ENCODE results near the gene TDRD1. TPM values are rescaled to one million over a fixed set of nuclear protein-coding genes. Genes with fewer than 3 reads are reported as not detected.

The TDRD1 gene
- polyA plus RNA-seq, 1 experiment, result not detected

DNA sequence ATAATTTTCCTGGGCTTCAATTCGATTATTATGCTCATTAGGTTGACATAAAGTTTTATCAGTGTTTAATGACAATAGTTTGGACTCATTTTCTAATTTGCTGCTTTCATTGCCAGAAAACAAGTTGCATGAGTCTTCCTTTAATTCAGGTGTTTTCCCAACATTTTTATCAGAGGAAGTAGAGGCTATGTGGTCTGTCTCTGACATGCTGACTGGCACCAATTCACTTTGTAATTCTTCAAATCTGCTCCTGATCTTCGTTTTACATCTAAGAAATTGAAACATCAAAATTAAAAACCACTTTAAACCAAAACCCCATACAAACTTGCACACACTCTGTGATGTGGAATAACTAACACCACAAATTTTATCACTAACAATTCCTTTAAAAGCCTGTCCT is 16.1 kb upstream of the TDRD1 start:
- Histone ChIP-seq H3K4me3 (ENCODE audit: low read depth, low read length) (no peak overlapping the region), H3K27me3 (ENCODE audit: control insufficient read depth, insufficient read depth, low read length) (no peaks in the 10 kb centered on the region), H3K36me3 (ENCODE audit: control insufficient read depth, insufficient read depth, low read length) (no peaks in the 10 kb centered on the region)
- no peak for DNase-seq (ENCODE audit: low read depth)
- POLR2A ChIA-PET, result interaction anchor here (0.6 kb wide), 1 partner anchor 355 kb away, joined by 4 read pairs; no protein-coding TSS in a partner anchor
- TF ChIP-seq, protein P1, sequence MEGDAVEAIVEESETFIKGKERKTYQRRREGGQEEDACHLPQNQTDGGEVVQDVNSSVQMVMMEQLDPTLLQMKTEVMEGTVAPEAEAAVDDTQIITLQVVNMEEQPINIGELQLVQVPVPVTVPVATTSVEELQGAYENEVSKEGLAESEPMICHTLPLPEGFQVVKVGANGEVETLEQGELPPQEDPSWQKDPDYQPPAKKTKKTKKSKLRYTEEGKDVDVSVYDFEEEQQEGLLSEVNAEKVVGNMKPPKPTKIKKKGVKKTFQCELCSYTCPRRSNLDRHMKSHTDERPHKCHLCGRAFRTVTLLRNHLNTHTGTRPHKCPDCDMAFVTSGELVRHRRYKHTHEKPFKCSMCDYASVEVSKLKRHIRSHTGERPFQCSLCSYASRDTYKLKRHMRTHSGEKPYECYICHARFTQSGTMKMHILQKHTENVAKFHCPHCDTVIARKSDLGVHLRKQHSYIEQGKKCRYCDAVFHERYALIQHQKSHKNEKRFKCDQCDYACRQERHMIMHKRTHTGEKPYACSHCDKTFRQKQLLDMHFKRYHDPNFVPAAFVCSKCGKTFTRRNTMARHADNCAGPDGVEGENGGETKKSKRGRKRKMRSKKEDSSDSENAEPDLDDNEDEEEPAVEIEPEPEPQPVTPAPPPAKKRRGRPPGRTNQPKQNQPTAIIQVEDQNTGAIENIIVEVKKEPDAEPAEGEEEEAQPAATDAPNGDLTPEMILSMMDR (IDR thresholded peaks at IDR 0.05; ENCODE audit: insufficient read depth, low read depth, low read length), result no peak
- CTCF ChIA-PET, result interaction anchor here (0.8 kb wide), 1 partner anchor 141 kb away, joined by 3 read pairs; no protein-coding TSS in a partner anchor

DNA sequence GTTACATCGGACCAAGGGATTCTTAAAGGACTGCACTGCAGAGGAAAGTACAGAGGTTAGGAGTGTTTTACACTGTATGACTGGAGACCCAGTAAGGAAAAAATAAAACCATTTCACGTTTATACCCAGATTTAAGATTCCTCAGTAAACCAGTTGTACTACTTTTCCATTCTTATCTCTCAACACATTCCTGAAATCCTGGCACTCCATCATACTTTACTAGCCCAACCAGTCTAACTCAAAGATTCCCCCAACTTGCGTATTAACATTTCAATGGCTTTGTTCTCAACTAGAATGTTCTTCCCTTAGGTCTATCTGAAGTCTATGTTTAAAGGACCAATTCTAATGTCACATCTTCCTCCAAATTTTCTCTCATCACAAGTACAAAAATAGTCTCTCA is 13.1 kb upstream of the TDRD1 start:
- POLR2A ChIA-PET, result no interaction called here
- no peaks in the 10 kb centered on the region for H3K27me3 ChIP-seq (ENCODE audit: control insufficient read depth, insufficient read depth, low read length)
- TF ChIP-seq, protein P1 (IDR thresholded peaks at IDR 0.05; ENCODE audit: insufficient read depth, low read depth, low read length), result no peak
- no peak for DNase-seq (ENCODE audit: low read depth)
- CTCF ChIA-PET, result no interaction called here
- no peaks in the 10 kb centered on the region for H3K36me3 ChIP-seq (ENCODE audit: control insufficient read depth, insufficient read depth, low read length)
- no peak overlapping the region for H3K4me3 ChIP-seq (ENCODE audit: low read depth, low read length)

GRCh38 chr10:114166494-114166893 is 12.7 kb upstream of the TDRD1 start:
- no peaks in the 10 kb centered on the region for H3K36me3 ChIP-seq (ENCODE audit: control insufficient read depth, insufficient read depth, low read length)
- no peaks in the 10 kb centered on the region for H3K27me3 ChIP-seq (ENCODE audit: control insufficient read depth, insufficient read depth, low read length)
- TF ChIP-seq, protein P1 (IDR thresholded peaks at IDR 0.05; ENCODE audit: insufficient read depth, low read depth, low read length), result no peak
- H3K4me3 ChIP-seq (ENCODE audit: low read depth, low read length), result no peak overlapping the region
- ChIA-PET POLR2A (no interaction called here), CTCF (no interaction called here)
- no peak for DNase-seq (ENCODE audit: low read depth)

- Histone ChIP-seq H3K36me3 (ENCODE audit: control insufficient read depth, insufficient read depth, low read length) (no peaks in the 10 kb centered on the region), H3K4me3 (ENCODE audit: low read depth, low read length) (no peak overlapping the region), H3K27me3 (ENCODE audit: control insufficient read depth, insufficient read depth, low read length) (no peaks in the 10 kb centered on the region)
- ChIA-PET POLR2A (no interaction called here), CTCF (interaction anchor here (0.7 to 1.0 kb wide), 2 partner anchors 20 to 246 kb away, joined by 3 read pairs; no protein-coding TSS in a partner anchor)
- no peak for DNase-seq (ENCODE audit: low read depth)
- TF ChIP-seq, protein P1 (IDR thresholded peaks at IDR 0.05; ENCODE audit: insufficient read depth, low read depth, low read length), result no peak
These were observed 11.2 kb upstream of the TDRD1 start for GRCh38 chr10:114167985-114168384.

DNA sequence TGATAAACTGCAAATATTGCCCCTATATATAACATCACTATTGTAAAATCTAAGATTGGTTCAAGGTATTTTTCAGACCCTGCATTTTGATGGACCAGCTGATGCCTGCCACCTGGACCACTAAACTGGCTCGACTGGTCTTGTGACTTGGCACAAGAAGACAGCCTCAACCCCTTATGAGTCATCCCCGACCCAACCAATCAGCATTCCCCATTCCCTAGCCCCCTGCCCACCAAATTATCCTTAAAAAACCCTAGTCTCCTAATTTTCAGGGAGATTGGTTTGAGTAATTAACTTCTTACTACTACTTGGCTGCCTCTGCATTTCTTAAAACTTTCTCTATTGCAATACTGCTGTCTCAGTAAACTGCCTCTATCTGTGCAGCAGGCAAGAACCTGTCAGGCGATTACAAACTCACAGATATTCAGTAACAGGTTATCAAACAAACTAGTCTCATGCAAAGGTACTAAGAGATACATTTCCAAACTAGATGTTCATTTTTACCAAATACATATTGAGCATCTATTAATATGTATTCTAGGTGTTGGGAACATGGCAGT is 10.6 kb upstream of the TDRD1 start:
- Histone ChIP-seq H3K4me3 (ENCODE audit: low read depth, low read length) (no peak overlapping the region), H3K36me3 (ENCODE audit: control insufficient read depth, insufficient read depth, low read length) (no peaks in the 10 kb centered on the region), H3K27me3 (ENCODE audit: control insufficient read depth, insufficient read depth, low read length) (no peaks in the 10 kb centered on the region)
- ChIA-PET POLR2A (no interaction called here), CTCF (interaction anchor here (0.7 to 1.0 kb wide), 2 partner anchors 19 to 245 kb away, joined by 3 read pairs; no protein-coding TSS in a partner anchor)
- DNase-seq (ENCODE audit: low read depth), result no peak
- TF ChIP-seq, protein P1 (IDR thresholded peaks at IDR 0.05; ENCODE audit: insufficient read depth, low read depth, low read length), result no peak
